BE2C (cell line): ENCODE data around the gene MACF1.

ENCODE experiments used
- DNase-seq: peaks from one replicate; pipeline ENCODE4 v3.0.0-alpha.2; 2020
- H3K27me3 ChIP-seq: fragments of 250-450 bp; sonication (Bioruptor Pico); 2 replicates; pipeline ENCODE4 v1.5.1; 2020; ENCODE audit warnings: mild to moderate bottlenecking
- H3K36me3 ChIP-seq: fragments of 250-450 bp; sonication (Bioruptor Pico); 2 replicates; pipeline ENCODE4 v1.5.1; 2020; ENCODE audit warnings: mild to moderate bottlenecking
- H3K4me1 ChIP-seq: fragments of 250-450 bp; sonication (Bioruptor Pico); 2 replicates; pipeline ENCODE4 v1.5.1; 2020
- H3K4me3 ChIP-seq: 2 replicates; pipeline ENCODE4 v1.5.1; 2011; ENCODE audit warnings: low read depth, low read length
- H3K9me3 ChIP-seq: fragments of 250-450 bp; sonication (Bioruptor Pico); 2 replicates; pipeline ENCODE4 v1.5.1; 2020
- CTCF ChIP-seq: IDR thresholded peaks from 2 replicates; pipeline ENCODE4 v1.5.1; 2012; ENCODE audit warnings: mild to moderate bottlenecking, low read depth, low read length

MACF1 gene

GRCh38 chr1:39324888-39325287 is 120.4 kb downstream of the MACF1 start:
- DNase-seq = no peak
- Histone ChIP-seq H3K36me3 (no peaks in the 10 kb centered on the region), H3K4me1 (no peaks in the 10 kb centered on the region), H3K4me3 (no peak overlapping the region), H3K9me3 (no peaks in the 10 kb centered on the region), H3K27me3 (no peaks in the 10 kb centered on the region)
- no peak for TF ChIP-seq CTCF

GRCh38 chr1:39326836-39327235 is 122.3 kb downstream of the MACF1 start:
- no peak for DNase-seq
- Histone ChIP-seq H3K36me3 (no peaks in the 10 kb centered on the region), H3K4me1 (no peaks in the 10 kb centered on the region; the same call in 1 of the 2 replicates), H3K4me3 (no peak overlapping the region), H3K27me3 (no peaks in the 10 kb centered on the region), H3K9me3 (no peaks in the 10 kb centered on the region)
- no peak for TF ChIP-seq CTCF

GRCh38 chr1:39328095-39328494 is 123.6 kb downstream of the MACF1 start:
- H3K4me1 ChIP-seq = no peaks in the 10 kb centered on the region; the same call in 1 of the 2 replicates
- no peak for TF ChIP-seq CTCF
- no peak for DNase-seq
- no peaks in the 10 kb centered on the region for H3K36me3 ChIP-seq
- no peaks in the 10 kb centered on the region for H3K9me3 ChIP-seq
- H3K4me3 ChIP-seq = no peak overlapping the region
- H3K27me3 ChIP-seq = no peaks in the 10 kb centered on the region

- no peaks in the 10 kb centered on the region for H3K27me3 ChIP-seq
- TF ChIP-seq CTCF = no peak
Measured at GRCh38 chr1:39328586-39329121, 124.2 kb downstream of the MACF1 start.

GRCh38 chr1:39331647-39332046 is 127.2 kb downstream of the MACF1 start:
- no peak overlapping the region for H3K4me3 ChIP-seq
- no peak for DNase-seq
- H3K36me3 ChIP-seq = no peaks in the 10 kb centered on the region
- no peaks in the 10 kb centered on the region for H3K27me3 ChIP-seq
- no peak for TF ChIP-seq CTCF
- no peaks in the 10 kb centered on the region; the same call in 1 of the 2 replicates for H3K4me1 ChIP-seq
- H3K9me3 ChIP-seq = no peaks in the 10 kb centered on the region

More at GRCh38 chr1:39328586-39329121, 124.2 kb downstream of the MACF1 start:
- Histone ChIP-seq H3K4me1 (no peaks in the 10 kb centered on the region; the same call in 1 of the 2 replicates), H3K4me3 (no peak overlapping the region), H3K36me3 (no peaks in the 10 kb centered on the region), H3K9me3 (no peaks in the 10 kb centered on the region)
- no peak for DNase-seq

- DNase-seq = peak; percentile 10
- Histone ChIP-seq H3K4me3 (no peak overlapping the region), H3K9me3 (no peaks in the 10 kb centered on the region), H3K4me1 (no peaks in the 10 kb centered on the region; the same call in 1 of the 2 replicates), H3K36me3 (no peaks in the 10 kb centered on the region; the same call in 1 of the 2 replicates), H3K27me3 (no peaks in the 10 kb centered on the region)
- TF ChIP-seq CTCF = no peak
Measured at GRCh38 chr1:39332291-39332690, 127.8 kb downstream of the MACF1 start.
